GM23338 (cell line): Measurements from ENCODE around the gene RNF135. TPM values are rescaled to one million over a fixed set of nuclear protein-coding genes. Genes with fewer than 3 reads are reported as not detected.

Experiments used
- ATAC-seq: fragments of 200-7000 bp; cut with Tn5 transposase; 3 replicates; pipeline ENCODE4 v1.9.1; 2020
- DNase-seq: peaks from one replicate; pipeline ENCODE4 v3.0.0-alpha.2; 2015; ENCODE audit warnings: low spot score
- H2AFZ ChIP-seq: fragments of 200-600 bp; sonication (generic); 2 replicates; pipeline ENCODE4 v1.8.0; 2016; ENCODE audit warnings: antibody characterized with exemption, mild to moderate bottlenecking, moderate library complexity
- H3F3A ChIP-seq: fragments of 200-600 bp; sonication (generic); replicated peaks from 2 replicates; pipeline ENCODE4 v1.8.0; 2017; ENCODE audit warnings: antibody characterized with exemption, mixed run types, low read depth
- H3K27ac ChIP-seq: fragments of 200-600 bp; sonication (generic); 2 replicates; pipeline ENCODE4 v1.6.1; 2016; ENCODE audit warnings: low read depth
- H3K27me3 ChIP-seq: fragments of 200-600 bp; sonication (generic); 2 replicates; pipeline ENCODE4 v1.8.0; 2016; ENCODE audit warnings: mild to moderate bottlenecking, mixed run types, moderate library complexity; ENCODE audit not compliant: insufficient read depth
- H3K36me3 ChIP-seq: fragments of 200-600 bp; sonication (generic); 2 replicates; pipeline ENCODE4 v1.8.0; 2016; ENCODE audit warnings: mild to moderate bottlenecking; ENCODE audit not compliant: insufficient read depth
- H3K4me1 ChIP-seq: fragments of 200-600 bp; sonication (generic); 2 replicates; pipeline ENCODE4 v1.8.0; 2016; ENCODE audit warnings: mild to moderate bottlenecking, moderate library complexity; ENCODE audit not compliant: insufficient read depth
- H3K4me2 ChIP-seq: fragments of 200-600 bp; sonication (generic); 2 replicates; pipeline ENCODE4 v1.7.1; 2017; ENCODE audit warnings: mixed run types
- H3K4me3 ChIP-seq: fragments of 200-600 bp; sonication (generic); 2 replicates; pipeline ENCODE4 v1.6.1; 2016; ENCODE audit warnings: mixed run types
- H3K79me2 ChIP-seq: fragments of 200-600 bp; sonication (generic); replicated peaks from 2 replicates; pipeline ENCODE4 v1.8.0; 2017; ENCODE audit warnings: mild to moderate bottlenecking; ENCODE audit not compliant: insufficient read depth
- H3K9me2 ChIP-seq: fragments of 200-600 bp; sonication (generic); 2 replicates; pipeline ENCODE4 v1.8.0; 2017; ENCODE audit not compliant: insufficient read depth
- H4K20me1 ChIP-seq: fragments of 200-600 bp; sonication (generic); replicated peaks from 2 replicates; pipeline ENCODE4 v1.8.0; 2017; ENCODE audit warnings: mild to moderate bottlenecking; ENCODE audit not compliant: insufficient read depth
- H3K27ac Mint-ChIP-seq: 2 replicates; pipeline ENCODE4 v1.8.0; 2020; ENCODE audit warnings: inconsistent platforms, mild to moderate bottlenecking, moderate library complexity, mixed read lengths
- H3K27me3 Mint-ChIP-seq: 3 replicates; pipeline ENCODE4 v1.8.0; 2022; ENCODE audit warnings: low read depth, mild to moderate bottlenecking, moderate library complexity, mixed read lengths, inconsistent platforms; ENCODE audit not compliant: insufficient read depth, poor library complexity
- H3K36me3 Mint-ChIP-seq: 3 replicates; pipeline ENCODE4 v1.8.0; 2021; ENCODE audit warnings: low read depth, mild to moderate bottlenecking, inconsistent platforms, moderate library complexity, mixed read lengths
- H3K4me1 Mint-ChIP-seq: 3 replicates; pipeline ENCODE4 v1.8.0; 2020; ENCODE audit warnings: mild to moderate bottlenecking, inconsistent platforms, mixed read lengths
- H3K4me3 Mint-ChIP-seq: 3 replicates; pipeline ENCODE4 v1.8.0; 2021; ENCODE audit warnings: moderate library complexity, mild to moderate bottlenecking, inconsistent platforms, mixed read lengths
- H3K9me3 Mint-ChIP-seq: 3 replicates; pipeline ENCODE4 v1.8.0; 2020; ENCODE audit warnings: moderate library complexity, mild to moderate bottlenecking, inconsistent platforms, mixed read lengths
- CREB1 ChIP-seq: fragments of 250-450 bp; sonication (Bioruptor Pico); IDR thresholded peaks from 2 replicates; pipeline ENCODE4 v1.5.0; 2020; ENCODE audit warnings: low read depth, mild to moderate bottlenecking, moderate library complexity
- EZH2 ChIP-seq: fragments of 200-600 bp; sonication (generic); IDR thresholded peaks from one replicate; pipeline ENCODE4 v1.8.0; 2017; ENCODE audit warnings: antibody characterized with exemption, mild to moderate bottlenecking, low read depth; ENCODE audit not compliant: unreplicated experiment
- EZH2phosphoT487 ChIP-seq: fragments of 200-600 bp; sonication (generic); IDR thresholded peaks from one replicate; pipeline ENCODE4 v1.8.1; 2018; ENCODE audit warnings: antibody characterized with exemption; ENCODE audit not compliant: unreplicated experiment
- JUNB ChIP-seq: IDR thresholded peaks from one replicate; pipeline ENCODE4 v1.6.1; 2016; ENCODE audit warnings: antibody characterized with exemption; ENCODE audit not compliant: unreplicated experiment
- NANOG ChIP-seq: IDR thresholded peaks from 2 replicates; pipeline ENCODE4 v1.6.1; 2016; ENCODE audit warnings: antibody characterized with exemption, borderline replicate concordance
- POLR2AphosphoS5 ChIP-seq: IDR thresholded peaks from 2 replicates; pipeline ENCODE4 v1.6.1; 2016; ENCODE audit warnings: antibody characterized with exemption, low read depth
- STAT1 ChIP-seq: IDR thresholded peaks from one replicate; pipeline ENCODE4 v1.6.1; 2016; ENCODE audit warnings: antibody characterized with exemption; ENCODE audit not compliant: unreplicated experiment
- ZNF114 ChIP-seq: fragments of 250-450 bp; sonication (Bioruptor Pico); IDR thresholded peaks from 2 replicates; pipeline ENCODE4 v1.5.0; 2020; ENCODE audit warnings: mild to moderate bottlenecking, moderate library complexity
- ZNF331 ChIP-seq: fragments of 250-450 bp; sonication (Bioruptor Pico); IDR thresholded peaks from 2 replicates; pipeline ENCODE4 v1.5.0; 2020; ENCODE audit warnings: low read depth, mild to moderate bottlenecking, moderate library complexity
- polyA plus RNA-seq: library from polyadenylated mRNA; unstranded; fragments of >200 nt; fragmentation: Nextera tagmentation; extraction: Ambion mirVana; gene quantifications from 2 replicates; pipeline ENCODE4 v1.2.1, GENCODE V29; 2016
- total RNA-seq: library from RNA; depleted of rRNA; stranded (reverse); fragments of >200 nt; shearing (Covaris generic); gene quantifications from 2 replicates; pipeline ENCODE4 v1.2.3, GENCODE V29; 2014
- TF ChIP-seq, protein P1 (sequence below): IDR thresholded peaks from 2 replicates; pipeline ENCODE4 v1.6.1; 2016; ENCODE audit warnings: antibody characterized with exemption
- TF ChIP-seq, protein P2 (sequence below): IDR thresholded peaks from one replicate; pipeline ENCODE4 v1.6.1; 2018; ENCODE audit warnings: antibody characterized with exemption; ENCODE audit not compliant: unreplicated experiment
- TF ChIP-seq, protein P3 (sequence below): fragments of 250-450 bp; sonication (Bioruptor Pico); IDR thresholded peaks from 2 replicates; pipeline ENCODE4 v1.5.0; 2020; ENCODE audit warnings: mild to moderate bottlenecking, moderate library complexity
- TF ChIP-seq, protein P4 (sequence below), 2 experiments: fragments of 200-600 bp in 1 of 2; sonication (generic) in 1 of 2; conservative IDR thresholded peaks; 2 replicates each; pipeline versions ENCODE4 v1.5.1 to v1.6.1; 2016 to 2017; ENCODE audit warnings: antibody characterized with exemption in 2 of 2, low read depth in 2 of 2, mild to moderate bottlenecking in 2 of 2, moderate library complexity in 1 of 2

Gene RNF135
- total and polyA plus RNA-seq, 2 experiments from 2014 or later: 9.4 to 9.8 TPM

DNA sequence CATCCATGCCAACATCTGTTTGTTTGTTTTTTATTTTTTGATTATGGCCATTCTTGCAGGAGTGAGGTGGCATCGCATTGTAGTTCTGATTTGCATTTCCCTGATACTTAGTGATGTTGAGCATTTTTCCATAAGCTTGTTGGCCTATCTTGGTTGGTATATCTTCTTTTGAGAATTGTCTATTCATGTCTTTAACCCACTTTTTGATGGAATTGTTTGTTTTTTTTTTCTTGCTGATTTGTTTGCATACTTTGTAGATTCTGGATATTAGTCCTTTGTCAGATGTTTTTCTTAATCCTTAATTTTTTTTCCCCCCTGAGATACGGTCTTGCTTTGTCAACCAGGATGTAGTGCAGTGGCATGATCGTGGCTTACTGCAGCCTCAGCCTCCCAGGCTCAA lies 43.0 kb downstream of the RNF135 start:
- no peak overlapping the region for H3K27ac Mint-ChIP-seq
- no peaks in the 10 kb centered on the region for H3K36me3 Mint-ChIP-seq
- ATAC-seq (no peak), DNase-seq (no peak)
- H3K27me3 ChIP-seq: peaks cover 22% of the 10 kb centered on the region
- H3K4me1 Mint-ChIP-seq: peaks cover 7% of the 10 kb centered on the region; the same call in 1 of the 3 replicates
- H3K36me3 ChIP-seq: no peaks in the 10 kb centered on the region
- no peak overlapping the region for H2AFZ ChIP-seq
- H3K79me2 ChIP-seq: no peaks in the 10 kb centered on the region
- peaks cover 14% of the 10 kb centered on the region for H3K27me3 Mint-ChIP-seq
- peaks cover 2% of the 10 kb centered on the region; the same call in 2 of the 3 replicates for H3K9me3 Mint-ChIP-seq
- H3K4me2 ChIP-seq: no peak overlapping the region
- H3K4me3 ChIP-seq: no peak overlapping the region
- H4K20me1 ChIP-seq: no peaks in the 10 kb centered on the region
- no peaks in the 10 kb centered on the region for H3K4me1 ChIP-seq
- H3K9me2 ChIP-seq: no peaks in the 10 kb centered on the region
- no peak overlapping the region for H3K4me3 Mint-ChIP-seq
- no peaks in the 10 kb centered on the region for H3F3A ChIP-seq
- TF ChIP-seq STAT1: no peak
- no peak for TF ChIP-seq CREB1 (CRISPR knock-in tag)
- no peak for TF ChIP-seq ZNF114 (CRISPR knock-in tag)
- TF ChIP-seq, protein P1, sequence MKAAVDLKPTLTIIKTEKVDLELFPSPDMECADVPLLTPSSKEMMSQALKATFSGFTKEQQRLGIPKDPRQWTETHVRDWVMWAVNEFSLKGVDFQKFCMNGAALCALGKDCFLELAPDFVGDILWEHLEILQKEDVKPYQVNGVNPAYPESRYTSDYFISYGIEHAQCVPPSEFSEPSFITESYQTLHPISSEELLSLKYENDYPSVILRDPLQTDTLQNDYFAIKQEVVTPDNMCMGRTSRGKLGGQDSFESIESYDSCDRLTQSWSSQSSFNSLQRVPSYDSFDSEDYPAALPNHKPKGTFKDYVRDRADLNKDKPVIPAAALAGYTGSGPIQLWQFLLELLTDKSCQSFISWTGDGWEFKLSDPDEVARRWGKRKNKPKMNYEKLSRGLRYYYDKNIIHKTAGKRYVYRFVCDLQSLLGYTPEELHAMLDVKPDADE: no peak
- no peak for TF ChIP-seq EZH2phosphoT487
- TF ChIP-seq ZNF331 (CRISPR knock-in tag): no peak
- TF ChIP-seq POLR2AphosphoS5: no peak
- no peak for TF ChIP-seq NANOG
- TF ChIP-seq JUNB: no peak
- no peak for TF ChIP-seq EZH2
- TF ChIP-seq, protein P2, sequence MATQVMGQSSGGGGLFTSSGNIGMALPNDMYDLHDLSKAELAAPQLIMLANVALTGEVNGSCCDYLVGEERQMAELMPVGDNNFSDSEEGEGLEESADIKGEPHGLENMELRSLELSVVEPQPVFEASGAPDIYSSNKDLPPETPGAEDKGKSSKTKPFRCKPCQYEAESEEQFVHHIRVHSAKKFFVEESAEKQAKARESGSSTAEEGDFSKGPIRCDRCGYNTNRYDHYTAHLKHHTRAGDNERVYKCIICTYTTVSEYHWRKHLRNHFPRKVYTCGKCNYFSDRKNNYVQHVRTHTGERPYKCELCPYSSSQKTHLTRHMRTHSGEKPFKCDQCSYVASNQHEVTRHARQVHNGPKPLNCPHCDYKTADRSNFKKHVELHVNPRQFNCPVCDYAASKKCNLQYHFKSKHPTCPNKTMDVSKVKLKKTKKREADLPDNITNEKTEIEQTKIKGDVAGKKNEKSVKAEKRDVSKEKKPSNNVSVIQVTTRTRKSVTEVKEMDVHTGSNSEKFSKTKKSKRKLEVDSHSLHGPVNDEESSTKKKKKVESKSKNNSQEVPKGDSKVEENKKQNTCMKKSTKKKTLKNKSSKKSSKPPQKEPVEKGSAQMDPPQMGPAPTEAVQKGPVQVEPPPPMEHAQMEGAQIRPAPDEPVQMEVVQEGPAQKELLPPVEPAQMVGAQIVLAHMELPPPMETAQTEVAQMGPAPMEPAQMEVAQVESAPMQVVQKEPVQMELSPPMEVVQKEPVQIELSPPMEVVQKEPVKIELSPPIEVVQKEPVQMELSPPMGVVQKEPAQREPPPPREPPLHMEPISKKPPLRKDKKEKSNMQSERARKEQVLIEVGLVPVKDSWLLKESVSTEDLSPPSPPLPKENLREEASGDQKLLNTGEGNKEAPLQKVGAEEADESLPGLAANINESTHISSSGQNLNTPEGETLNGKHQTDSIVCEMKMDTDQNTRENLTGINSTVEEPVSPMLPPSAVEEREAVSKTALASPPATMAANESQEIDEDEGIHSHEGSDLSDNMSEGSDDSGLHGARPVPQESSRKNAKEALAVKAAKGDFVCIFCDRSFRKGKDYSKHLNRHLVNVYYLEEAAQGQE: no peak
- TF ChIP-seq, protein P3, sequence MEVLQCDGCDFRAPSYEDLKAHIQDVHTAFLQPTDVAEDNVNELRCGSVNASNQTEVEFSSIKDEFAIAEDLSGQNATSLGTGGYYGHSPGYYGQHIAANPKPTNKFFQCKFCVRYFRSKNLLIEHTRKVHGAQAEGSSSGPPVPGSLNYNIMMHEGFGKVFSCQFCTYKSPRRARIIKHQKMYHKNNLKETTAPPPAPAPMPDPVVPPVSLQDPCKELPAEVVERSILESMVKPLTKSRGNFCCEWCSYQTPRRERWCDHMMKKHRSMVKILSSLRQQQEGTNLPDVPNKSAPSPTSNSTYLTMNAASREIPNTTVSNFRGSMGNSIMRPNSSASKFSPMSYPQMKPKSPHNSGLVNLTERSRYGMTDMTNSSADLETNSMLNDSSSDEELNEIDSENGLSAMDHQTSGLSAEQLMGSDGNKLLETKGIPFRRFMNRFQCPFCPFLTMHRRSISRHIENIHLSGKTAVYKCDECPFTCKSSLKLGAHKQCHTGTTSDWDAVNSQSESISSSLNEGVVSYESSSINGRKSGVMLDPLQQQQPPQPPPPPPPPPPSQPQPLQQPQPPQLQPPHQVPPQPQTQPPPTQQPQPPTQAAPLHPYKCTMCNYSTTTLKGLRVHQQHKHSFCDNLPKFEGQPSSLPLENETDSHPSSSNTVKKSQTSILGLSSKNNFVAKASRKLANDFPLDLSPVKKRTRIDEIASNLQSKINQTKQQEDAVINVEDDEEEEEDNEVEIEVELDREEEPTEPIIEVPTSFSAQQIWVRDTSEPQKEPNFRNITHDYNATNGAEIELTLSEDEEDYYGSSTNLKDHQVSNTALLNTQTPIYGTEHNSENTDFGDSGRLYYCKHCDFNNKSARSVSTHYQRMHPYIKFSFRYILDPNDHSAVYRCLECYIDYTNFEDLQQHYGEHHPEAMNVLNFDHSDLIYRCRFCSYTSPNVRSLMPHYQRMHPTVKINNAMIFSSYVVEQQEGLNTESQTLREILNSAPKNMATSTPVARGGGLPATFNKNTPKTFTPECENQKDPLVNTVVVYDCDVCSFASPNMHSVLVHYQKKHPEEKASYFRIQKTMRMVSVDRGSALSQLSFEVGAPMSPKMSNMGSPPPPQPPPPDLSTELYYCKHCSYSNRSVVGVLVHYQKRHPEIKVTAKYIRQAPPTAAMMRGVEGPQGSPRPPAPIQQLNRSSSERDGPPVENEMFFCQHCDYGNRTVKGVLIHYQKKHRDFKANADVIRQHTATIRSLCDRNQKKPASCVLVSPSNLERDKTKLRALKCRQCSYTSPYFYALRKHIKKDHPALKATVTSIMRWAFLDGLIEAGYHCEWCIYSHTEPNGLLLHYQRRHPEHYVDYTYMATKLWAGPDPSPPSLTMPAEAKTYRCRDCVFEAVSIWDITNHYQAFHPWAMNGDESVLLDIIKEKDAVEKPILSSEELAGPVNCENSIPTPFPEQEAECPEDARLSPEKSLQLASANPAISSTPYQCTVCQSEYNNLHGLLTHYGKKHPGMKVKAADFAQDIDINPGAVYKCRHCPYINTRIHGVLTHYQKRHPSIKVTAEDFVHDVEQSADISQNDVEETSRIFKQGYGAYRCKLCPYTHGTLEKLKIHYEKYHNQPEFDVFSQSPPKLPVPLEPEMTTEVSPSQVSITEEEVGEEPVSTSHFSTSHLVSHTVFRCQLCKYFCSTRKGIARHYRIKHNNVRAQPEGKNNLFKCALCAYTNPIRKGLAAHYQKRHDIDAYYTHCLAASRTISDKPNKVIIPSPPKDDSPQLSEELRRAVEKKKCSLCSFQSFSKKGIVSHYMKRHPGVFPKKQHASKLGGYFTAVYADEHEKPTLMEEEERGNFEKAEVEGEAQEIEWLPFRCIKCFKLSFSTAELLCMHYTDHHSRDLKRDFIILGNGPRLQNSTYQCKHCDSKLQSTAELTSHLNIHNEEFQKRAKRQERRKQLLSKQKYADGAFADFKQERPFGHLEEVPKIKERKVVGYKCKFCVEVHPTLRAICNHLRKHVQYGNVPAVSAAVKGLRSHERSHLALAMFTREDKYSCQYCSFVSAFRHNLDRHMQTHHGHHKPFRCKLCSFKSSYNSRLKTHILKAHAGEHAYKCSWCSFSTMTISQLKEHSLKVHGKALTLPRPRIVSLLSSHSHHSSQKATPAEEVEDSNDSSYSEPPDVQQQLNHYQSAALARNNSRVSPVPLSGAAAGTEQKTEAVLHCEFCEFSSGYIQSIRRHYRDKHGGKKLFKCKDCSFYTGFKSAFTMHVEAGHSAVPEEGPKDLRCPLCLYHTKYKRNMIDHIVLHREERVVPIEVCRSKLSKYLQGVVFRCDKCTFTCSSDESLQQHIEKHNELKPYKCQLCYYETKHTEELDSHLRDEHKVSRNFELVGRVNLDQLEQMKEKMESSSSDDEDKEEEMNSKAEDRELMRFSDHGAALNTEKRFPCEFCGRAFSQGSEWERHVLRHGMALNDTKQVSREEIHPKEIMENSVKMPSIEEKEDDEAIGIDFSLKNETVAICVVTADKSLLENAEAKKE (CRISPR knock-in tag): no peak
- TF ChIP-seq, protein P4, sequence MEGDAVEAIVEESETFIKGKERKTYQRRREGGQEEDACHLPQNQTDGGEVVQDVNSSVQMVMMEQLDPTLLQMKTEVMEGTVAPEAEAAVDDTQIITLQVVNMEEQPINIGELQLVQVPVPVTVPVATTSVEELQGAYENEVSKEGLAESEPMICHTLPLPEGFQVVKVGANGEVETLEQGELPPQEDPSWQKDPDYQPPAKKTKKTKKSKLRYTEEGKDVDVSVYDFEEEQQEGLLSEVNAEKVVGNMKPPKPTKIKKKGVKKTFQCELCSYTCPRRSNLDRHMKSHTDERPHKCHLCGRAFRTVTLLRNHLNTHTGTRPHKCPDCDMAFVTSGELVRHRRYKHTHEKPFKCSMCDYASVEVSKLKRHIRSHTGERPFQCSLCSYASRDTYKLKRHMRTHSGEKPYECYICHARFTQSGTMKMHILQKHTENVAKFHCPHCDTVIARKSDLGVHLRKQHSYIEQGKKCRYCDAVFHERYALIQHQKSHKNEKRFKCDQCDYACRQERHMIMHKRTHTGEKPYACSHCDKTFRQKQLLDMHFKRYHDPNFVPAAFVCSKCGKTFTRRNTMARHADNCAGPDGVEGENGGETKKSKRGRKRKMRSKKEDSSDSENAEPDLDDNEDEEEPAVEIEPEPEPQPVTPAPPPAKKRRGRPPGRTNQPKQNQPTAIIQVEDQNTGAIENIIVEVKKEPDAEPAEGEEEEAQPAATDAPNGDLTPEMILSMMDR (conservative IDR thresholded peaks at IDR 0.05; ENCODE audit: low read depth in 2 of 2): no peak
- no peak overlapping the region for H3K27ac ChIP-seq
